CD14-positive monocyte (primary cell): ENCODE results near the gene FAM229B. TPM values are rescaled to one million over a fixed set of nuclear protein-coding genes. Genes with fewer than 3 reads are reported as not detected.

Source experiments
- DNase-seq, 3 donors: peaks; one replicate each; pipeline ENCODE4 v3.0.0-alpha.2; 2011 to 2022
- H2AFZ ChIP-seq: 2 replicates; pipeline ENCODE4 v1.6.0; 2012; ENCODE audit warnings: mild to moderate bottlenecking, low read depth, low read length, inconsistent platforms; ENCODE audit not compliant: insufficient read depth, poor library complexity, severe bottlenecking
- H3K27ac ChIP-seq, 2 donors: 1 replicate in 1 of 2; 2 replicates in 1 of 2; pipeline ENCODE4 v1.5.1; 2012 to 2013; ENCODE audit warnings: low read length in 2 of 2, control low read depth in 1 of 2, inconsistent platforms in 1 of 2, low read depth in 1 of 2, mild to moderate bottlenecking in 1 of 2
- H3K27me3 ChIP-seq, 2 donors: one replicate each; pipeline versions ENCODE4 v1.6.0 to v1.6.1; 2011 to 2013; ENCODE audit warnings: low read length in 2 of 2; ENCODE audit not compliant: control insufficient read depth in 2 of 2, insufficient read depth in 2 of 2
- H3K36me3 ChIP-seq, 2 donors: replicated peaks in 1 of 2; 1 replicate in 1 of 2; 2 replicates in 1 of 2; pipeline versions ENCODE4 v1.5.1 to v1.6.1; 2012 to 2013; ENCODE audit warnings: low read length in 2 of 2, control low read depth in 1 of 2, inconsistent platforms in 1 of 2, mild to moderate bottlenecking in 1 of 2; ENCODE audit not compliant: insufficient read depth in 2 of 2, control insufficient read depth in 1 of 2
- H3K4me1 ChIP-seq, 2 donors: 1 replicate in 1 of 2; 2 replicates in 1 of 2; pipeline versions ENCODE4 v1.5.1 to v1.6.1; 2012 to 2013; ENCODE audit warnings: low read length in 2 of 2, control low read depth in 1 of 2, inconsistent platforms in 1 of 2, mild to moderate bottlenecking in 1 of 2, moderate library complexity in 1 of 2; ENCODE audit not compliant: insufficient read depth in 2 of 2, control insufficient read depth in 1 of 2
- H3K4me2 ChIP-seq: replicated peaks from 2 replicates; pipeline ENCODE3; 2012; ENCODE audit warnings: low read length, moderate library complexity, mild to moderate bottlenecking; ENCODE audit not compliant: poor library complexity, severe bottlenecking; ENCODE audit errors: extremely low read depth
- H3K4me3 ChIP-seq, 3 experiments: fragments of 200-600 bp in 1 of 3; sonication (generic) in 1 of 3; replicated peaks in 1 of 3; 1 replicate in 2 of 3; 2 replicates in 1 of 3; pipeline ENCODE4 v1.5.1; 2011 to 2013; ENCODE audit warnings: low read length in 3 of 3, mild to moderate bottlenecking in 3 of 3, control low read depth in 2 of 3, low read depth in 2 of 3, inconsistent platforms in 1 of 3, moderate library complexity in 1 of 3
- H3K79me2 ChIP-seq: 2 replicates; pipeline ENCODE4 v1.6.0; 2012; ENCODE audit warnings: mild to moderate bottlenecking, control low read depth, inconsistent platforms, low read length, moderate library complexity; ENCODE audit not compliant: insufficient read depth
- H3K9ac ChIP-seq: 2 replicates; pipeline ENCODE4 v1.6.0; 2017; ENCODE audit warnings: low read length, mild to moderate bottlenecking; ENCODE audit not compliant: insufficient read depth, poor library complexity, severe bottlenecking
- H3K9me3 ChIP-seq, 2 donors: replicated peaks in 1 of 2; 1 replicate in 1 of 2; 2 replicates in 1 of 2; pipeline versions ENCODE4 v1.5.1 to v1.6.1; 2012 to 2013; ENCODE audit warnings: low read length in 2 of 2, control low read depth in 1 of 2; ENCODE audit not compliant: control insufficient read depth in 1 of 2, insufficient read depth in 1 of 2
- H4K20me1 ChIP-seq: 2 replicates; pipeline ENCODE4 v1.6.0; 2012; ENCODE audit warnings: mild to moderate bottlenecking, low read length, control low read depth, moderate library complexity; ENCODE audit not compliant: insufficient read depth
- H3K27ac Mint-ChIP-seq, 7 donors: one replicate each; pipeline ENCODE4 v1.8.0; 2020; ENCODE audit warnings: mild to moderate bottlenecking in 7 of 7, mixed read lengths in 7 of 7, moderate library complexity in 6 of 7, inconsistent platforms in 2 of 7
- H3K27me3 Mint-ChIP-seq, 3 donors: one replicate each; pipeline ENCODE4 v1.8.0; 2021 to 2022; ENCODE audit warnings: low read depth in 3 of 3, mild to moderate bottlenecking in 3 of 3, mixed read lengths in 3 of 3, moderate library complexity in 3 of 3, inconsistent platforms in 1 of 3
- H3K36me3 Mint-ChIP-seq, 2 donors: one replicate each; pipeline ENCODE4 v1.8.0; 2020; ENCODE audit warnings: mixed read lengths in 2 of 2, inconsistent platforms in 1 of 2, mild to moderate bottlenecking in 1 of 2
- H3K4me1 Mint-ChIP-seq: one replicate; pipeline ENCODE4 v1.8.0; 2020; ENCODE audit warnings: mild to moderate bottlenecking, mixed read lengths
- H3K4me3 Mint-ChIP-seq, 2 donors: one replicate each; pipeline ENCODE4 v1.8.0; 2020; ENCODE audit warnings: mild to moderate bottlenecking in 2 of 2, mixed read lengths in 2 of 2, moderate library complexity in 1 of 2
- H3K9me3 Mint-ChIP-seq, 7 donors: one replicate each; pipeline ENCODE4 v1.8.0; 2020 to 2022; ENCODE audit warnings: mixed read lengths in 7 of 7, mild to moderate bottlenecking in 6 of 7, moderate library complexity in 6 of 7, inconsistent platforms in 2 of 7
- CTCF ChIP-seq: fragments of 200-600 bp; IDR thresholded peaks from one replicate; pipeline ENCODE4 v1.8.0; 2022; ENCODE audit warnings: antibody characterized with exemption, mild to moderate bottlenecking
- WGBS: methylation state at CpG from one replicate; pipeline ENCODE4 v1.1.5; 2013; ENCODE audit warnings: missing lambda C conversion rate; ENCODE audit not compliant: insufficient coverage; 5-methylcytosine and 5-hydroxymethylcytosine counted together
- intact Hi-C, 2 donors: fragments of 100-400 bp; cut with micrococcal nuclease; formaldehyde crosslinking; loops; one replicate each; pipeline versions ENCODE4 v1.15.0 to v1.15.1; 2023
- polyA minus RNA-seq: library from RNA; depleted of rRNA, polyadenylated mRNA; stranded (reverse); fragments of >200 nt; gene quantifications from 2 replicates; pipeline ENCODE4 v1.2.3, GENCODE V29; 2012
- polyA plus RNA-seq, 3 donors: library from polyadenylated mRNA; depleted of rRNA in 1 of 3; unstranded in 2 of 3; stranded (reverse) in 1 of 3; fragments of 300-500 nt in 2 of 3; fragments of >200 nt in 1 of 3; fragmentation: Illumina TruSeq in 2 of 3; gene quantifications; 1 replicate in 2 of 3; 2 replicates in 1 of 3; pipeline ENCODE4 v1.2.3, GENCODE V29; 2012 to 2021
- total RNA-seq, 12 experiments: library from RNA in 1 of 12; stranded (reverse) in 1 of 12; fragments of 120-200 nt in 1 of 12; gene quantifications; one replicate each; pipeline ENCODE4 v1.2.4 and lab custom pipeline; 2013 to 2026; ENCODE audit warnings: mixed read lengths in 6 of 12, inconsistent platforms in 1 of 12

The FAM229B gene
- 0.58 TPM for total RNA-seq (2013)
- under 1 TPM in 2 of 3 donors, not detected in 1; 0.03 to 0.64 TPM for polyA plus RNA-seq
- polyA minus RNA-seq = 0.08 TPM in 1 of 2 replicates, not detected in the other
- 0 to 0.90 (median 0.20) reads per million in 11 experiments for total RNA-seq (lab: John Stamatoyannopoulos, UW)

DNA sequence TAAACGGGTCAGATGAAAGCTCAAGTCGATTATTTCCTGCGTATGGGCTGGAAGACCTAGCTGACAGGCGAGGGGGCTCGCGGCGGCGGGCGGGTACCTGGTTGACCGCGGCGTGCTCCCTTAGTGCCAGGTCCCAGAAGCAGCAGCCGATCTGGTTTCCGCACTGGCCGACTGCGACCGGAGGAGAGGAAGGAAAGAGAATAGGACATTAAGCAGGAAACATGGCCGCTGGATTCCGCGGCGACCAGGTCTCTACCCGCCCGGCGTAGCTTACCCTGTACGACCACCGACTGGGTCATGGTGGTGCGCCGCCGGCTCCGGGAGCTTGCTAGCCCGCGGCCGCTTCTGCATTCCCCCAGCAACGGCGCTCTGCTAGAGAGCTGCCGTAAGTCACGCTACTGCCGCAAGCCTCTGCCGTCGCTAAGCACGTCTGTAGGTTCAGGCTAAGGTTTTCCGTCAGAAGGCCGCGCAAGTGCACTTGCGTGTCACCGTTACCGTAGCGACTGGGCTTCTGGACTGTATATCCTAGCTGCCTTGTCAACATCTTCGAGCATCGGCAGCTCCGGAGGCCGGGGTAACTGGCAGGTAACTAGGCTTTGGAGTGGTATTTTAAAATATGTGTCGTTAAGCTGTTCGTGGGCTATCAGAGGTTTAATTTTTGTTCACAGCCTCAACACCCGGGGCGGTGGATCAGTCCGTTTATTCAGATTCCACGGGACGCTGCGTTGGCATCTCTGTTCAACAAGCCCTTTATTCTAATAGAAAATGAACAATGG is at the start of gene FAM229B, which contains the start of gene TUBE1:
Gene FAM229B (plus strand): TSS at position 456 of the 776 bp plus-strand sequence. CDS start 11,693 bp downstream, outside the sequence.
Gene TUBE1 (minus strand): TSS at position 347 of the 776 bp plus-strand sequence. CDS start 48 bp downstream, at position 299.
- Histone ChIP-seq H3K4me1 (peaks cover 9 to 12% of the 10 kb centered on the region in 2 donors), H3K4me3 (peak within 1 kb of the TSS; percentile 87 to 97 (median 92)), H3K4me2 (peak within 1 kb of the TSS; percentile 82), H3K79me2 (no peaks in the 10 kb centered on the region), H3K27me3 (no peaks in the 10 kb centered on the region), H3K27ac (peak within 1 kb of the TSS; percentile 59 to 76), H4K20me1 (no peaks in the 10 kb centered on the region), H3K9ac (peak within 1 kb of the TSS; percentile 73), H3K9me3 (no peaks in the 10 kb centered on the region), H2AFZ (peak within 1 kb of the TSS; percentile 91), H3K36me3 (no peaks in the 10 kb centered on the region)
- H3K4me1 Mint-ChIP-seq = peaks cover 4% of the 10 kb centered on the region
- H3K36me3 Mint-ChIP-seq = no peaks in the 10 kb centered on the region
- H3K4me3 Mint-ChIP-seq = no peak within 1 kb of the TSS
- intact Hi-C loops = loop anchor here (5.0 to 10.0 kb wide), 2 partner anchors 75 to 77 kb away; no protein-coding TSS in a partner anchor
- H3K9me3 Mint-ChIP-seq = no peaks in the 10 kb centered on the region
- 0% methylated on average over 50 of the region's 60 CpGs for WGBS
- peak; percentile 90 to 92 (median 91) for DNase-seq
- H3K27ac Mint-ChIP-seq = no peak within 1 kb of the TSS
- H3K27me3 Mint-ChIP-seq = peaks cover 0 to 4% (median 3%) of the 10 kb centered on the region in 3 donors
- TF ChIP-seq CTCF = no peak

DNA sequence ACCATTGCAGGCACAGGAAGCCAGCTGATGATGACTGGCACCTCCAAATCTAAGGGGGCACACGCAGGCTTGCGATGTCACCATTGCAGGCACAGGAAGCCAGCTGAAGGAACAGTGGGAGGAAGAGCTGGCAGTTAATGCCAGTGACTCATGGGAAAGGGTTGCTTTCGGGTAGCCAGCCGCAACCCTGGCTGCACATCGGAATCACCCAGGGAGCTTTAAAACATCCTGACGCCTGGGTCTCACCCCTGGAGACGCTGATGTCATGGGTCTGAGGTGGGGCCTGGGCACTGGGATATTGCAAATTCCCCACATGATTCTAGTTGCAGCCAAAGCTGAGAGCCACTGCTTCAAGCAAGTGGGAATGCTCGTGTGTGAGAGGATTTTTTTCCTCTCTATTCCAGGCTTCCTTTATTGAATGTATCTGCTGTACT is 49.6 kb upstream of the FAM229B start:
- no peak overlapping the region for H3K27ac ChIP-seq
- no peaks in the 10 kb centered on the region for H4K20me1 ChIP-seq
- 22% methylated on average over 7 of the region's 8 CpGs for WGBS
- H3K27me3 Mint-ChIP-seq = peaks cover 0 to 2% (median 0%) of the 10 kb centered on the region in 3 donors
- H3K4me3 Mint-ChIP-seq = no peak overlapping the region
- H3K9ac ChIP-seq = no peak overlapping the region
- H3K9me3 Mint-ChIP-seq = no peaks in the 10 kb centered on the region
- peaks cover 7 to 8% of the 10 kb centered on the region in 2 donors for H3K4me1 ChIP-seq
- peak overlapping the region; percentile 26 for H2AFZ ChIP-seq
- peak overlapping the region in 1 of 7 donors; percentile 33 for H3K27ac Mint-ChIP-seq
- H3K4me3 ChIP-seq = no peak overlapping the region
- no peaks in the 10 kb centered on the region for H3K36me3 ChIP-seq
- H3K4me2 ChIP-seq = no peak overlapping the region
- TF ChIP-seq CTCF = no peak
- intact Hi-C loops = no loop called here
- H3K27me3 ChIP-seq = no peaks in the 10 kb centered on the region
- peaks cover 16% of the 10 kb centered on the region for H3K4me1 Mint-ChIP-seq
- DNase-seq = peak; percentile 43 to 85 (median 52)
- H3K36me3 Mint-ChIP-seq = no peaks in the 10 kb centered on the region
- no peaks in the 10 kb centered on the region for H3K79me2 ChIP-seq
- H3K9me3 ChIP-seq = no peaks in the 10 kb centered on the region
